GM19351 (cell line): ENCODE results near the gene ATXN7L3B.
"Not testable (repeated sequence)": the region's sequence is repeated elsewhere in the genome, so short reads cannot be mapped to it uniquely, and the experiment has no call there.

Source experiments
- ATAC-seq: cut with Tn5 transposase; IDR thresholded peaks from one replicate; pipeline ENCODE4 v1.9.1; 2021; ENCODE audit warnings: mild to moderate bottlenecking, moderate library complexity; ENCODE audit not compliant: unreplicated experiment

Gene ATXN7L3B

DNA sequence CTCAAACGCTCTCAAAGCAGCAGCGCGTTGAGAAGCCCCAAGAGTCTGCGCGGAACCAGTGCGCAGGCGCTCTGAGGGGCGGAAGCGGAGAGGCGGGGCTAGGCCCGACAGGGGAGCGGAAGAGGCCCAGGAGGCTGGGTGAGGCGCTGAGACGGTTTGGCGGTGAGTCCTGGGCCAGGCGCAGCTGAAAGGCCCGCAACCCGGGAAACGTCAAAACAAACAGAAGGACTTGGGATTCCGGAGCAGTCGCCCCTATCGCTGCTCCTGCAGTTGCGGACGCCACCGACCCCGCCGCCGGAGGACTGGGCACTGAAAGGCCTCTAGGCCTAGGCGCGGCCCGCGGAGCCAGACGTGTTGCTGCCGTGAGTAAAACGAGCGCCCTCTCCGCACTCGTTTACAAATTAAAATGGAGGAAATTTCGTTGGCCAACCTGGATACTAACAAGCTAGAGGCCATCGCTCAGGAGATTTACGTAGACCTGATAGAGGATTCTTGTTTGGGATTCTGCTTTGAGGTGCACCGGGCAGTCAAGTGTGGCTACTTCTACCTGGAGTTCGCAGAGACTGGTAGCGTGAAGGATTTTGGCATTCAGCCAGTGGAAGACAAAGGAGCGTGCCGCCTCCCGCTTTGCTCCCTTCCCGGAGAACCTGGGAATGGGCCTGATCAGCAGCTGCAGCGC, at the start of gene ATXN7L3B:
TSS of gene ATXN7L3B (plus strand) at position 129 of the 679 bp plus-strand sequence. CDS start at position 407, 278 bp downstream.
- ATAC-seq, result peak; percentile 94

DNA sequence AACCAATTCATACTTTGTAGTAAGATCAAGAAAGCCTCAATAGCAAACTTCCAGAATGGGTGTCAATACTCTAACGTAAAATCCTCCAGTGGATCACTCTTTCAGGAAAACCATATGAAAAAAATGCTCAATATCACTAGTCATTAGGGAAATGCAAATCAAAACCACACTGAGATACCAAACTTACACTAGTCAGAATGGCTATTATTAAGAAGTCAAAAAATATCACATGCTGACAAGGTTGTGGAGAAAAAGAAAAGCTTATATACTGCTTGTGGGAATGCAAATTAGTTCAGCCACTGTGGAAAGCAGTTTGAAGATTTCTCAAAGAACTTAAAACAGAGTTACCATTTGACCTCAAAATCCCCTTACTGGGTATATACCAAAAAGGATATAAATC, 49.5 kb upstream of the ATXN7L3B start:
- ATAC-seq, result peak; percentile 43

DNA sequence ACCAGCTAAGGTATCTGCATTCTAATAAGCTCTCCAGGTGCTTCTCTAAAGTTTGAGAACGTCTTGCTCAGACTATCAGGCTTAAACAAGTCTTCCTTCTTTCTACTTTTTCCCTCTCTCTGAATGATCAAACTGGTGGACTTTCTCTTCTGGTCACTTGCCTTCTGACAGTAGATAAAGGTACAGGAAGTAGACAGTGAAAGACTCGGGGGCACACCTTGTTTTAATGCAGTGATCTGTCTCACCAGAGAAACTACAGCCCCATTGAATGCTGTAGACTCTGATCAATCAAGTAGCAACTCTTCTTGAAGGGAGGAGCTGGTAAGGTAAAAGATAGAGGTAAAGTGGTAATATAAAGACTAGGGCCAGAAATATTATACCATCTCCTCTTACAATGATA, 48.1 kb upstream of the ATXN7L3B start:
- ATAC-seq, result peak; percentile 29

GRCh38 chr12:74490390-74491064, 47.1 kb upstream of the ATXN7L3B start:
- ATAC-seq, result peak; percentile 77

DNA sequence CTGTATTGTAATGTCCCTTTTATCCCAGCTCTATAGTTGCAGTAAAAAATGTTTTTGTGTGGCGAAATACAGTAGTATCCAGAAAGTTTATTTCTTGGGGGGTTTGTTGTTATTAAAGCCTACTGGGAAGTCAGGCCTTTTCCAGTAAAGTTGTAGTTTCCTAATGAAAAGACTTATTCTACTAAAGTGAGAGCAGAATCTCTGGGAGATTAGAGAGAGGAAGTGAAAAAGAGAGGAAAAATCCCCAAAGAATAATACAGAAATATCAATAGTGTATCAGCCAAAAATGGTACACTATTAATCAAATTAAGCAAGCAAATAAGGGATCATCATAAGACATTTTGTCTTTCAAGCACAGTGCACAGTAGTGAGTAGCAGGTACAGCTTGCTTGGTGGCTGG, 46.3 kb upstream of the ATXN7L3B start:
- no peak for ATAC-seq

GRCh38 chr12:74499192-74499591, 38.4 kb upstream of the ATXN7L3B start:
- no peak for ATAC-seq

GRCh38 chr12:74508873-74509657, 28.6 kb upstream of the ATXN7L3B start:
- not testable (repeated sequence) for ATAC-seq

- ATAC-seq, result no peak
These were observed 27.7 kb upstream of the ATXN7L3B start for GRCh38 chr12:74509886-74510285.

GRCh38 chr12:74514098-74514872, 23.4 kb upstream of the ATXN7L3B start:
- ATAC-seq, result no peak

DNA sequence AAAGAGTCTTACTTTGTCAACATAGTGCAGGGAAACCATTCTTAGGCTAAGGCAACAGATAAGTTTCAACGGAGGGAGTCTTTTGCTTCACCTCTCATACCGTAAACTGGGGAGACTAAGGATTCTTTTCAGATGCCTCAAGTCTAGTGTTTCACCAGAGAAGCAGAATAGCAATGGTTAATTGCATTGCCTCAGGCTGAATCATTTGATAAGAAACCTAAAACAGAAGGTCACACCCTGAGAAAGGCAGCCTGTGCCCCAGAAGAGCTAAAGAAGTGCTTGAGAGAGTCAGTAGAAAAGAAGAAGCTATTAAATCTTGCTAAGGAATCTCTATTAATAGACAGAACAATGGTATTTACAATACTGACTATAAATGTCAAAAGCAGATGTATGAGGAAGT, 21.8 kb upstream of the ATXN7L3B start:
- no peak for ATAC-seq

DNA sequence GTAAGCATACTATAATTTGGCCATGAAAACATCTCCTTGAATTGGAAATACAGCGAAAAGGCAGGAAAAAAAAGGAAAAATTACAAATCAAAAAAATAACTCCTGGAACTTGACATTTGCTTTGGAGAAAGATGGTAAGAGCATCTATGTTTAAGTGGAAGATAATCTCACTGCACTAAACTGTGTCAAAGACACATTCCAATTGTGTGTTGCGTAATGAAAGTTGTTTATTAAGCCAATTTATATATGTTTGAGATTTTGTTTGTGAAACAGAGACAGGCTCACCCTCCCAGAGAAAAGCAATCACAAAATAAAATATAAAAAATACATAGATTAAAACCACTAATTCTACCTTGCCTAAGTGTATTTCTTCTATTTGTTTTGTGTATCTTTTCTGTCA, 11.1 kb upstream of the ATXN7L3B start:
- ATAC-seq, result no peak

GRCh38 chr12:74527491-74527890, 10.1 kb upstream of the ATXN7L3B start:
- ATAC-seq, result no peak

DNA sequence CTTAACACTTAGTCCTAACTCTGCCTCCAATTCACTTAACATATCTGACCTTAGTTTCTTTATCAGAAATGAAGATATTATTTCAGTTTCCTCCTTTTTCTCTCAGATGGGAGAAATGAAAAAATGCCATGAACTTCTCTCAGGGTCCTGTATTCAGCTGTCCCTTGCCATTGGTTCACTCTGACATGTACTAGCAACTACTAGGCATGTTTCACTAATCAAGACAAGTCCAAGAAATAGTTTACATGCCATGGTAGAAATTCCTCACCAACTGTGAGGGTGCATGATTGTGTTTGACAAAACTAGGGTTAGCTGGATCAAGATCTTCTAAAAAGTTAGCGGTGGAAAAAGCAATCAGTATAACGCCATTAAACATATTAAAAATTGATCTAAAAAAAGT, 7.0 kb upstream of the ATXN7L3B start:
- ATAC-seq, result no peak

DNA sequence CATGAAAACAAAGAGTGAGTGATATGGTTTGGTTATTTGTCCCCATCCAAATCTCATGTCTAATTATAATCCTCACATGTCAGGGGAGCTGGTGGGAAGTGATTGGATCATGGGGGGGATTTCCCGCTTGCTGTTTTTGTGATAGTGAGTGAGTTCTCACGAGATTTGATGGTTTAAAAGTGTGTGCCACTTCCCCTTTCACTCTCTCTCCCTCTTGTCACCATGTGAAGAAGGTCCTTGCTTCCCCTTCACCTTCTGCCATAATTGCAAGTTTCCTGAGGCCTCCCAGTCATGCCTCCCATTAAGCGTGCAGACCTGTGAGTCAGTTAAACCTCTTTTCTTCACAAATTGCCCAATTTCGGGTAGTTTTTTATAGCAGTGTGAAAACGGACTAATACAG, 2.1 kb upstream of the ATXN7L3B start:
- no peak for ATAC-seq

GRCh38 chr12:74537126-74537706, 419 bp upstream of the ATXN7L3B start:
- peak; percentile 53 for ATAC-seq

GRCh38 chr12:74538491-74539258, 1.0 kb downstream of the ATXN7L3B start:
- peak; percentile 15 for ATAC-seq

- ATAC-seq, result no peak
These were observed 1.6 kb downstream of the ATXN7L3B start for GRCh38 chr12:74539261-74539660.

DNA sequence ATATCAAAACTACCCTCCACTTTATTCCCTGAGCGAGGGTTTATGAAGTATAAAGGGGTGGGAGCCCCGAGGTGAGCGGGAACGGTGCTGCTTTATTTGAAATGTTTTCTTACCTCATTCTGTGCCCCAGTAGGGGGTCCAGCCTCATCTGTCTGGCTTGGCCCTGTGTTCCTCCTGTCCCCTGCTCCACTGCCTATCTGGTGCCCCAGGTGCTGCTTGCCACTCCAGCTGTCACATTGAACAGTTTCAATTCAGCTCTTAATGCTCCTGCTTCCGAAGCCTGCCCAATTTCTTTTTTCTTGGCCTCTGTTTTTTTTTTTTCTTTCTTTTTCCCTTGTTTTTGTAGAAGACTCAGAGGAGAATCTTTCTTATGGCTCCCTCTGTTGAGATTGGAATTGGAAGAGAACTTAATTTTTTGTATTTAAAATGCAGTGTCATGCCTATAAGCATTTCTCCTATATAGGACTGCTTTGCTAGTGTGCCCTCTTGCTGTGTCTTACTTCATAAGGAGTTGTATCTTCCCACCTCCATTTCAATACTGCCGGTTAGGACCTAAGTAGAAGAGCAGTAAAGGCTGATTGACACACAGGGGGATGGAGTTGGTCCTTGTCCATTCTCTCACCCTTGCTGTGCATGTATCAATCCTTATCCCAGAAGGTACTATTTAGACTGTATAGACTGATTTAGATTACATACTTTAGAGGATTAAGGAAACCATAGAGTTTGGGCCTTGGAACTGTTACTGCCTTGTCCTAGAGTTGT, 2.3 kb downstream of the ATXN7L3B start:
- no peak for ATAC-seq

GRCh38 chr12:74541074-74541473, 3.4 kb downstream of the ATXN7L3B start:
- no peak for ATAC-seq
